ENCODE results near the gene P4HA2.

P4HA2 gene

DNA sequence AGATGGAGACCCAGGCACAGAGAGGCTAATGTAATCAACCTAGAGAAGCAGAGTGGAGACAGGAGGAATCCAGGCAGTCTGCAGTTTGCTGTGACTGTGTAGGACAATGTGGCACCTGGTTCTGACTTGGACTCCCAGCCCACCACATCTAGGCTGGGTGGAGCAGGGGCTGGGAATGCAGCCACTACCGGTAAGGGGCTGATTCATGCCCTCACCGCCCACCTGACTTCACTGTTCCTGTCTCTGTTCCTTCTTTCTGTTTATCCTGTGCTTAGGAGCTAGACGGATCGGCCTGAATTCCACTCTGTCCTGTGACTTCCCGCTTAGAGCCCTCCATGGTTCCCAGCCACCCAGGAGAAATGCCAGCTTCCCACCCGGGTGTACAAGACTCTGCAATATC is 32.4 kb upstream of the P4HA2 start:
- DNase-seq (ENCODE audit: insufficient read length, low spot score) = no peak
- no peak for FAIRE-seq
- TF ChIP-seq POLR2A (IDR thresholded peaks at IDR 0.05; ENCODE audit: low read depth, low read length) = no peak

DNA sequence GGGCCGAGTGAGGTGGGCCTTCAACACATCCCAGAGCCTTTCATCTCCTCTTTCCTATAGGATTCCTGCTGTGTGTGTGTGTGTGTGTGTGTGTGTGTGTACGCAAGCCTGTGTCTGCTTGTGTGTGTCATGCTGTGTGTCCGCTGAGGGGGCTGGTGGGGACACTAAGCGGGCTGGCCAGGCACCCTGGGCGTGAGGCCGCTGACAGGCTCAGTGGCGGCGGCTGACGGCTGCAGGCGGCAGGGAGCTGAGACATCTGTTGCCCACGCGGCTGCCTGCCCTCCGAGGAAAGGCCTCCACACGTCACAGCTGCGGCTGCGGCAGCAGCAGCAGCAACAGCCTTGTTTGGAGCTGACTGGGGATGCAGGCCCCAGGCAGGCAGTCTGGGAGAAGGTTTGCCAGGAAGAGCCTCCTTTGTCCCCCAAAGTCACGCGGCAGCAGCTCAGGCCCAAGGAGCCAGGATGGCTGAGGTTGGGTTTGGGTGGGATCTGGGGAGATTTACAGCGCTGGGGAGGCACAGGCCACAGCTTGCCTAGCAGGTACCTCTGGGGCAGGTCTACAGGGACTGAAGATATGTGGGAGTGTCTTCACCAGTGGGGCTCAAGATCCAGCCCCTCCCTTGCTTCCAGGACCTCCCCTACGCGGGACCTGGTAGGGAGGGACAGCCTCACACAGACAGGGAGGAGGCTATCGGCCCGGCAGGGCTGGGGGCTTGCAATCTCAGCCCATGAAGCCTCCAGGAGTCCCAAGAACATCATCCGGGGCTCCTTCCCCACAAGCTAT is 31.6 kb upstream of the P4HA2 start:
- TF ChIP-seq POLR2A (IDR thresholded peaks at IDR 0.05; ENCODE audit: low read depth, low read length) = 0 out of 2 replicates have a peak, but pooled peaks have one; percentile 7
- DNase-seq (ENCODE audit: insufficient read length, low spot score) (no peak), FAIRE-seq (no peak)

DNA sequence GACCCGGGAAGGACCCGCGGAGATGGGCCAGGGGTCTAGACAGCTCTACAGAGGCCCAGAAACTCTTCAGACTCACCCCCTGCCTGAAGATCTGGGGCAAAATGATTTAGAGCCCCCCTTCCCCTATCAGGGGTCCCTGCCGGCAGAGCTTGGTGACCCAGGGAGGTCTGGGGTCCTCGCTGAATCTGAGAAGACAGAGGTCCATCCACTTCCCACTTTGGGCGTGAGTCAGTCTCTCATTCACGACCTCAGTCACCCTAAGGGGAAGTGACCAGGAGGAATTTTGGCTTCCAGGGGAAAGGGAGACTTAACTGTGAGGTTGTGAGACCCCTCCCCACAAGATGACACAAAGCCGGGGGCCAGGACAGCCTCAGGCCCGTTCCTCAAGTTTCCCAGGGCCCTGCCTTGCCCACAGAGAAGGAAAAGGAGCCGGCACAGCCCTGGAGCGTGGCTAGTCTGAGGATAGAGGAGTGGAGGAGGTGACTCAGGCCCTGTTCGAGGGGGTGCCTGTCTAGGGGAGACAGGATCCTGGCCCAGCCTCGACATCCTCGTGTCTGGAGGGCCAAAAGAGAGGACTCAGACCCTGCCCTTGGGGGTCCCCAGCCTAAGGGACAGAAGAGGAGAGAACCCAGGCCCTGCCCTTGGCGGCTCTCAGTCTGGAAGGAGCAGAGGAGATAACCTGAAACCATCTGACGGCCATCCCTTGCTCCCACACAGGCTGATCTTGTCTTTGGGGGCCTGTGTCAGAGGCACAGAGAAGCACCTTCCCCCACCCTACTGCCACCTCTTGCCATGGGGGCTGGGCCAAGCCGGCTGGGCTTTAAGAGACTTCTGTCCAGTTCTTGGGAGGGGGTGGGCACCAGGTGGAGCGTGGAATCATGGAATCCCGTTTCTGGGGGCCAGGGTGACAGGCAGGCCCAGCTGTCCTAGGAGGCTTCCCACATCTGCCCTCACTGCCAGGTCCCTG is 30.7 kb upstream of the P4HA2 start:
- no peak for FAIRE-seq
- TF ChIP-seq POLR2A (IDR thresholded peaks at IDR 0.05; ENCODE audit: low read depth, low read length) = no peak
- no peak for DNase-seq (ENCODE audit: insufficient read length, low spot score)

DNA sequence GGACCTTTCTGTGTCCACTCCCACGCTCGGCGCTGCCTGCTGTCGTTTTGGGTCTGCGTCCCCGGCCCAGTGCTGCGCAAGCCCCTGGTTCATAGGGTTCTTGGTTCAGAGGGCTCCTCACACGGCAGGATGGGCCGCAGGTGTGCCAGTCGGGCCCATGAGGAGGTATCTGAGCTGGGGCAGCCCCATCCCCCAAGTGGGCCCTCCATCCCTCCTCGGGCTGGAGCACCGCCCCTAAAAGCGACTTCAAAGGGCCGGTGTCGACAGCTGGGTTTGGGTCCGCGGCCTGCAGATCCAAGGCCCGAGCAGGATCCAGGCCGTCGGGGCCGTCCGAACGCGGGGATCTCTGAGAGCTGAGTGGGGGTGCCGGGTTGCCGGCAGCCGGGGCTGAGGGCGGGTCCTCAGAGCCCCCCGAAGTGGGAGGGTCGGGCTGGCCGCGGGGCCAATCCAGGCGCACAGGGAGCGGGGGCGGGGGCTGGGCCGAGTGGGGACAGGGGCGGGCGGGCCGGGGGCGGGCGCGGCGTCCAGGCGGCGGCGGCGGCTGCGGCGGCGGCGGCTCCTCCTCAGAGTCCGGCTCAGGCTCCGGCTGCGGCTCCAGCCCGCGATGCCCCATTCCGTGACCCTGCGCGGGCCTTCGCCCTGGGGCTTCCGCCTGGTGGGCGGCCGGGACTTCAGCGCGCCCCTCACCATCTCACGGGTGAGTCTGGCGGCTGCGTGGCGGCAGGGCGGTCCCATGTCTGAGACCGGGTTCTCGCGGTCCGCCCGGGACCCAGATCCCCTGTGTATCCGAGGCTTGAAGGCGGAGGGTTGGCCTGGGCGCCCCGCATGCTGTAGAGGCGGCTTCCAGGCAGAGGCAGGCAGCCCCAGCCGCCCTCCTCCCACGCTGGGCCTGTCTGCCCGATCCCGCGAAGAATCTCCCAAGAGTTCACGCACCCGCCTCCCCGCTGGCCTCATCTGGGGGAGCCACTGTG is 29.8 kb upstream of the P4HA2 start, which contains the start of gene PDLIM4:
PDLIM4 (plus strand) TSS at position 566 of the 971 bp plus-strand sequence; CDS start at position 605, 39 bp downstream.
- peak; percentile 42; the same call in 1 of the 2 replicates for TF ChIP-seq POLR2A (IDR thresholded peaks at IDR 0.05; ENCODE audit: low read depth, low read length)
- FAIRE-seq = no peak
- no peak for DNase-seq (ENCODE audit: insufficient read length, low spot score)

DNA sequence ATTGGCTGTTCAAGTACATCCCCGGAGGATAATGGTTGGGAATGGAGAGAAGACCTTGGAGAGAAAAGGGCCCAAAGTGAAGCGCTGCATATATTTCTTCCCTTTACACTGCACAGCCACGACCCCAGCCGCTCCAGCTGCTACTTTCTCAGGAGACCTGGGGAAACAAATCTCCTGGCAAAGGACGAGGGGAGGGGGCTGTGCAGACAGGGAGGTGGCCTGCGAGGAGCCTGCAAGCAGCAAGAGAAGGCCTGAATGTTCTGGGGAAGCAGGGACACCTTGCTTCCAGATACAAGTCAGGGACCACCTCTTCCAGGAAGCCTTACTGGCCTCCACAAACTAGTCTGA is 29.1 kb upstream of the P4HA2 start:
- FAIRE-seq (no peak), DNase-seq (ENCODE audit: insufficient read length, low spot score) (no peak)
- TF ChIP-seq POLR2A (IDR thresholded peaks at IDR 0.05; ENCODE audit: low read depth, low read length) = no peak

DNA sequence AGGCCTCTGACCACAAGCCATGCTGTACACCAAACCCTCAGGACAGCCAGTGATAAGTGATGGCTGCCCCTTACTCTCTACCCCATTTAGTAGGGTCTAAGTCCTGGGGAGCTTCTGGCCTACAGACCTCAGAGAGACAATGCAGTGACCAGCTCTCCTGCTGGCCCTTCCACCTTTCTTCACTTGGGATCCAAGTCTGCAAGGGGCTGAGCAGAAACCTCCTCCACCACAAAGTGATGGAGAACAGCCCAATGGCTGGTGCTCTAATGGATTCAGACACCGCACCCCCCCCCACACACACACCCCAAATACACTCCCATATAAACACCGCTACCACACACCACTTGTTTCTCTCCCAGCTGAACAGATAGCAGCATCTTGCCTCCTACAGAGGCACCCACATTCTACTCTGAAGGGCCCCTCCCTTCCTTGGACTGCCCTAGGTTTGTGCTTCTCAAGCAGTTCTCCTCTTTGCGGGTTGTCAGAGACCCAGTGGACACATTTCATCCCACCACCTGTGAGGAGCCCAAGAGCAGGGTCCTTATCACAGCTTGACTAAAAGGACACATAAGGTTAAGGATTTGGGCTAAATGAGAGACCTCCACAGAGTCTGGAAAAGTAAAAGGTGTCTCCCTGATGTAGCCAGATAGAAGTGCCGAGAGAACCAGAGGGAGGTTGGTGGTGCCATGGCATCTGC is 28.6 kb upstream of the P4HA2 start:
- FAIRE-seq (no peak), DNase-seq (ENCODE audit: insufficient read length, low spot score) (no peak)
- TF ChIP-seq POLR2A (IDR thresholded peaks at IDR 0.05; ENCODE audit: low read depth, low read length) = no peak

DNA sequence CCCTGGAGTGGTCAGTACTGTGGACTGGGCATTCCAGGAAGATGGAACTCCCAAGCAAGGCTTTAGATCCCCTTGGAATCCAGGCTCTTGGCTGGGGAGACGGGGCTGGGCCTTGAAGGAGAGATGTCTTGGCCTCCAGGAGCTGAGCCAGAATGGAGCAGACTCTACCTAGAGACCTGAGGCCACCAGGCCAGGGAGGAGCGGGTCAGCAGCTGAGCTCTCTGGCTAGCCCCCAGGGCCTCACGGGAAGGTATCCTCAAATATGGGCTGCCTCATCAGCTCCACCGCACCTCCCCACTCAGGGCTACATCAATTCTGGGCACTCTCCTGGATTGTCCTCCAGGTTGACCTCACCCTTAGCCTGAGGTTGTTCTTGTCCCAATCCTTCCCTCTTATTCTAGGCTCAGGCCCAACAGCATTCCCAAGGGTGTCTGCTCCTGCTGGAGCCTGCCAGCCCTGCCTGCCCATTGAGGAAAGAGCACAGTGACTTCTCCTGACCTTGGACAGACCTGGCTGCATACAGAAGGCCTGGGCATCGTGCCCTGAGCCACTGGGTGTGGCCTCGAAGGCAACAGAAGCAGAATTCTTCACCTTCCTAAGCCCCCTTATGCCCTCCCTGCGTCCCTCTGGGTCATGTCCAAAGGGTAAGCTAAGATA is 26.8 kb upstream of the P4HA2 start:
- TF ChIP-seq POLR2A (IDR thresholded peaks at IDR 0.05; ENCODE audit: low read depth, low read length) = no peak
- FAIRE-seq (no peak), DNase-seq (ENCODE audit: insufficient read length, low spot score) (no peak)

DNA sequence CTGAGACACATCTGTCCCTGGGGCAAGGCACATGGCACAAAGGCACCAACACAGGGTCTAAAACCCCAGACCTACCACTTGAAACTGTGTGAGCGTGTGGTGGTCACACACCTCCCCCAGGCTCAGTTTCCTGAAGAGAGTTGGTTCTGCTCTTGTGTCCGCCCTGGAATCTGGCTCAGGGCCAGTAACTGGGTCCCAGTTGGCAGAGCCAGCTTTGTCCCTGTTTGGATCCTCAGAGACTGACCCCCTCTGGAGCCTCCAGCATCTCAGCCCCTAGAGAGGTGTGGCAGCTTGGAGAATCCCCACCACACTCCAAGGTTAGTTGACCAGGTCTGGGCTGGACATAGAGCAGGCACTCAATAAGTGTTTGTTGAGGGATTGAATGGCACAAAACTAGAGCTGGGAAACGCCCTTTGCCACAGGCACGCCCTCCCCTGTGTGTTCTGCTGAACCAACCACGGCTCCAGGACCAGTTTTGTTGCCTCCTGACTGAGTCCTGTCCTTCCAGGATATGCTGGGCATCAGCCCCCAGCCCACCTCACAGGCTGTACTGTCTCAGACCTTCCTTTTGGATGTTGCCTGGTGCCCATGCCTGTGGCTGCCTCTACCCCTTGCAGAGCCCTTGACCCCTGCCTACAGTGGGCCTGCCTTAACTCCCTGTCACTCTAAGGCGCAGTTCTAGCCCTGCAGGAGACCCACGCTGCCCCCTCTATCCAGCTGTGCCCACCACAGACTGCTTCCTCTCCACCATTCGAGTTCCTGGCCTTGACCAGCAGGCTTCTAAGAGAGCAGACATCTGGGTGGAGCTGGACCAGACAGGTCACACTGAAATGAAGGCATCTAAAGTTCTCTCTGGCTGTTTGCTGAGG is 26.0 kb upstream of the P4HA2 start:
- no peak for TF ChIP-seq POLR2A (IDR thresholded peaks at IDR 0.05; ENCODE audit: low read depth, low read length)
- DNase-seq (ENCODE audit: insufficient read length, low spot score) (no peak), FAIRE-seq (no peak)

DNA sequence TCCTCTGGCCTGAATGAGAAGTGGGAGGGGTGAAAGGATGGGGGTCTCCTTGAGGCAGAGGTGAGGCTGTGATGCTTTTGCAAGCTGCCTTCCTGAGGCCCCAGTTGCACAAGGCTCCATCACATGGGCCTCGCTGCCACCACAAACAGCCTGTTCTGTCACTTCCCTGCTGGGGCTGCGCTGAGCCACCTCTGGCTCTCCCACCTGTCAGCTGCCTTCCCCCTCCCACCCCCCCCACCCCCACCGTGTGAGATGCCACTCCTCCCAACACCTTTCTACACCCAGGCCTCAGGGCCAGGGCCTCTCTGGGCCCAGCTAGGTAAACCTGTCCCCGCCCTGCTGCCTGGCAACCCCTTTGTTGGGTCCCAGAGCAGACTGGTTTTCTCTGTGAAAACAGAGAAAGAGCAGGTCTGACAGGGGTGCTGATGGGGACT is 25.4 kb upstream of the P4HA2 start:
- TF ChIP-seq POLR2A (IDR thresholded peaks at IDR 0.05; ENCODE audit: low read depth, low read length) = no peak
- FAIRE-seq = no peak
- DNase-seq (ENCODE audit: insufficient read length, low spot score) = no peak

GRCh38 chr5:132251220-132251725 is 23.6 kb upstream of the P4HA2 start:
- FAIRE-seq = peak; percentile 74
- no peak; the same call in 1 of the 2 replicates for TF ChIP-seq POLR2A (IDR thresholded peaks at IDR 0.05; ENCODE audit: low read depth, low read length)

DNA sequence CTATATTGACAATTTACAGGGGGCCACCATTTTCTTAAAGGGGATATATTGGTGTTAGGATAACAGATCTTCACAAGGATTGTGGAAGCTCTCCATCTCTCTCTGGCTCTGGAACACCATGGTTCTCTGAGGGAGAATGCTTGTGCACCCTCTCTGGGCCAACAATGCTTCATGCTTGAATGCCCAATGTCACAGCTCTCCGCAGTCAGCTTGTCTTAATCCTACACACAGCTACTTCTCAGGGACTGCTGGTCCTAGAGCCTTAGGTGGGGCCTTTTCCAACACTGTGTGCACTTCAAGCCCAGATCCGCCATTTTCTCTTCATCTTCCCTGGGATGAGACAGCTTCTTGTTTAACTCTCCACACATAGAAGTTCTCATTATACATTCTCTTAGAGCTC is 22.9 kb upstream of the P4HA2 start:
- FAIRE-seq (no peak), DNase-seq (ENCODE audit: insufficient read length, low spot score) (no peak)
- no peak for TF ChIP-seq POLR2A (IDR thresholded peaks at IDR 0.05; ENCODE audit: low read depth, low read length)

More at GRCh38 chr5:132251220-132251725, 23.6 kb upstream of the P4HA2 start:
- peak; percentile 99 for DNase-seq (ENCODE audit: insufficient read length, low spot score)
